Activated CD4-positive, alpha-beta T cell treated with anti-CD3 and anti-CD28 coated beads, Interleukin-2, amount 10 ng/mL, durations not matched to agents 7 days and 5 days (primary cell): ENCODE data around the gene ICOSLG. TPM values are rescaled to one million over a fixed set of nuclear protein-coding genes. Genes with fewer than 3 reads are reported as not detected.
A peak's percentile ranks its signal among the peaks of the same experiment; 100 is the strongest.
"Not testable (repeated sequence)": the region's sequence is repeated elsewhere in the genome, so short reads cannot be mapped to it uniquely, and the experiment has no call there.

Experiments
- CTCF ChIA-PET: fragments of 350-600 bp; sonication (Branson Sonifier 250); formaldehyde crosslinking; loops from one replicate; lab custom pipeline; 2021; ENCODE audit warnings: antibody characterized with exemption; lab: Charles Lee
- POLR2A ChIA-PET: fragments of 350-600 bp; sonication (Branson Sonifier 250); formaldehyde crosslinking; loops from one replicate; lab custom pipeline; 2021; ENCODE audit warnings: antibody characterized with exemption; lab: Charles Lee
- DNase-seq: peaks from one replicate; pipeline ENCODE4 v3.0.0-alpha.2; 2020
- H3K27ac Mint-ChIP-seq: one replicate; pipeline ENCODE4 v1.8.0; 2021; ENCODE audit warnings: mild to moderate bottlenecking, moderate library complexity, mixed read lengths
- H3K27me3 Mint-ChIP-seq: one replicate; pipeline ENCODE4 v1.8.0; 2021; ENCODE audit warnings: mixed read lengths
- H3K36me3 Mint-ChIP-seq: one replicate; pipeline ENCODE4 v1.8.0; 2021; ENCODE audit warnings: low read depth, mixed read lengths
- H3K4me1 Mint-ChIP-seq: one replicate; pipeline ENCODE4 v1.8.0; 2021; ENCODE audit warnings: mixed read lengths
- H3K4me3 Mint-ChIP-seq: one replicate; pipeline ENCODE4 v1.8.0; 2021; ENCODE audit warnings: mild to moderate bottlenecking, moderate library complexity, mixed read lengths
- H3K9me3 Mint-ChIP-seq: one replicate; pipeline ENCODE4 v1.8.0; 2021; ENCODE audit warnings: mixed read lengths
- total RNA-seq, 2 experiments: library from RNA; stranded (reverse); gene quantifications; one replicate each; pipeline ENCODE4 v1.2.3, GENCODE V29; 2021

Gene ICOSLG
- total RNA-seq, 2 experiments from 2014 or later, result 4.9 to 5.5 TPM

DNA sequence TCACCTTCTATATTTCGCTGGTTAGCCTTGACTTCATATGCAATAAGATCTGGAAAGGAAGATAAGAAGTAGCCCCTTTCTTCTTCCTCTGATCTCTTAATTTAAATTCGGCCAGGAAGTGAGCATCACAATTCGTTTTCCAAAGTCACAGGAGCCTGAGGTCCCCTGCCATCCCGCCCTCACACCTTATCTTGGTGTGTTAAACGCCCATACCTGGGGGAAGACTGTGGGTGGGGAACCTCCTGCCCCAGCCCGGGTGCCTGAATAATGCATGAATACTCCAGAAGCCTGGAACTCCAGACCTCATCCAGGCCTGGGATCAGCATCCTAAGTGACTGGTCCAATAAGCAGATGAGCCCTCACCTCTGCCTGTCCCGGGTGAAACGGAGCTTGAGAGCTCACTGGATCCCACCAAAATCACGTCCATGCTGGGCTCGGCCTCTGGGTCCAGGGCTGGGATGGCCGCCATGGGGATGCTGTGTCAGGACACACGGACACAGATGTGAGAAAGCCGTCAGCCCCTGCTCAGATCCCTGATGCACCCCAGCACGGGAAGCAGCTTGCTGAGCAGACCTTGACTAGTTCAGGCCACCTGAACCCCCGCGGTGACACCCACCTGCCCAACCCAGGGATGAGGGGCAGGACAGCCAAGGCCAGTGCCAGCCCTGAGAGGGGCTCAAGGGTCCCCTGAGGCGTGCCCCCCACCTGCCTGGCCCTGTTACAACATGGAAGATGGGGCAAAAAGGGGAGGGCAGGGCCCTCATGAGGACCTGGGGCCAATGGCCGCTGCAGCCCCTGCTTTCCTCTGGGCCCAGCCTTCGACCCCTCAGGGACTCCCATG lies 20.3 kb upstream of the ICOSLG start:
- CTCF ChIA-PET, result no interaction called here
- H3K4me3 Mint-ChIP-seq, result no peak overlapping the region
- H3K4me1 Mint-ChIP-seq, result no peaks in the 10 kb centered on the region
- H3K9me3 Mint-ChIP-seq, result no peaks in the 10 kb centered on the region
- H3K27ac Mint-ChIP-seq, result no peak overlapping the region
- DNase-seq, result no peak
- H3K36me3 Mint-ChIP-seq, result no peaks in the 10 kb centered on the region
- POLR2A ChIA-PET, result no interaction called here
- H3K27me3 Mint-ChIP-seq, result no peaks in the 10 kb centered on the region

DNA sequence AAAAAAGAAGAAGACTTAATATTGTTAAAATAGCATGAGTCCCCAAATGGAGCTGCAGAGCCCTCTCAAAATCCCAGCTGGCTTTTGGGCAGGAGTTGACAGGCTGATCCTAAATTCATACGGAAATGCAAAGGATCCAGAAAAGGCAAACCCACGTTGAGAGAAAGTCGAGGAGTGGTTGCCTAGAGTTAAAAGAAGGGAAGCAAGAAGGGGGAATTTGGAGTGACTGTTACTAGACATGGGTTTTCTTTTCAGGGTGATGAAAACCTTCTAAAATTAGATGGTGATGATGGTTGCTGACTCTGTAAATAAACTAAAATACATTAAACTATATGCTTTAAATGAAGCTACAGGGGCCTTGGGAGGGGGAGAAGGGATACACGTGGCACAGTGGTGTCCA lies 19.3 kb upstream of the ICOSLG start:
- no peaks in the 10 kb centered on the region for H3K36me3 Mint-ChIP-seq
- CTCF ChIA-PET, result no interaction called here
- no peaks in the 10 kb centered on the region for H3K9me3 Mint-ChIP-seq
- no peak overlapping the region for H3K4me3 Mint-ChIP-seq
- no peaks in the 10 kb centered on the region for H3K27me3 Mint-ChIP-seq
- H3K4me1 Mint-ChIP-seq, result no peaks in the 10 kb centered on the region
- DNase-seq, result no peak
- POLR2A ChIA-PET, result no interaction called here
- no peak overlapping the region for H3K27ac Mint-ChIP-seq

DNA sequence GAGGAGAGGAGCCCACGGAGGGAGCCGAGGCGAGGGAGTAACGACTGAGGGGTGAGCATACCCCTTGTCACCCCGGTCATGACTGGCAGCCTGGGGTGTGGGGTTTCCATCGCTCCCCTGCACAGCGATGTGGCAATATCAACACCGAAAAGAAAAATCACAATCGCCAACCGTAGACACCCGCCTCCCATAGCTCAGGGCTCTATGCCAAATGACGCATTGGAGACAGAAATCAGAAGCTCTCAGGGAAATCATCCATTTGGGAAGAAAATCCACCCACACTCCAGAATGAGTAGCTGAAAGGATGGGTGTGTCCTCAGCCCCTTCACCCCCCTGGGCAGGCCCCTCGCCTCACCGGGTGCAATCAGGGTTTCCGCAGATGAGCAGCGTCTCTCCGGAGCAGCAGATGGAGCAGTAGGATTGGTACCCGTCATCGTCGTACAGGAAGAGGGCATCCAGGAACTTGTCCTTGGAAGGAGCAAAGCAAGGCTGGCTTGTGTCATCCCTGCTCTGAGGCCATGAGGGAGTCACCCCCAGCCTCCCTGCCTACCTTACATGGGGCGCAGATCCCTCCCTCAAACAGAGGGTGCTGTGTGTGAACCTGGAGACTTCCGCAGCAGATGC lies 18.5 kb upstream of the ICOSLG start:
- H3K4me3 Mint-ChIP-seq, result no peak overlapping the region
- no peak overlapping the region for H3K27ac Mint-ChIP-seq
- DNase-seq, result no peak
- ChIA-PET POLR2A (no interaction called here), CTCF (no interaction called here)
- H3K27me3 Mint-ChIP-seq, result peaks cover 2% of the 10 kb centered on the region
- H3K9me3 Mint-ChIP-seq, result no peaks in the 10 kb centered on the region
- no peaks in the 10 kb centered on the region for H3K36me3 Mint-ChIP-seq
- H3K4me1 Mint-ChIP-seq, result peaks cover 2% of the 10 kb centered on the region

DNA sequence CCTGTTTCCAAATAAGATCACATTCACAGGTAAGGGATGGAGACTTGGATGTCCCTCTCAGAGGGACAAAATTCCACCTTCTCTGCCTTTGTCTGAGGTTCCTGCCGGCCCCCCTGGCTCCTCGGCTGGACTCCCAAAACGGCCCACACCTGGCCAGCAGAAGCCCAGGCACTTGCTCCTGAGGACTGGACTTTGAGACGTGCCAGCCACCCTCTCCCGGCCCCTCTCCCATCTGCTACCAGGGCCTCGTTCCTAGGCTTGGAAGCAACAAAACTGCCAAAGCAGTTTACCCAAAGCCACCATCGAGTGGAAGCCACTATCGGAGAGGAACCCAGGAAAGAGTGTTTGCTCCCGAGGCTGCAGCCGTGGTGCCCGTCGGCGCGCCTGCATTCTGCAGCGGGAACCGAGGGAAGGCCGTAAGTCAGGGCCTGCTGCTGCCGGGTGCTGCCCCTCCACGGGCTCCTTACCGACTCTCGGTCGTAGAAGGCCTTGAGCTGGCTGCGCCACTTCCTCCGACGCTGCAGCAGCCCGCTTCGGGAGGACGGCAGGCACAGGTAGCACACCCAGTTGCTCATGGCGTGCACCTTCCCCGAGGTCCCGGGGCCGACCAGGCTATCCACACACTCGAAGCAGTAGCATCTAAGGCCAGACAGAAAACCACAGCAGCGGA lies 17.4 kb upstream of the ICOSLG start:
- no peaks in the 10 kb centered on the region for H3K36me3 Mint-ChIP-seq
- no peak for DNase-seq
- H3K27ac Mint-ChIP-seq, result no peak overlapping the region
- POLR2A ChIA-PET, result no interaction called here
- H3K4me1 Mint-ChIP-seq, result peaks cover 2% of the 10 kb centered on the region
- no peaks in the 10 kb centered on the region for H3K9me3 Mint-ChIP-seq
- CTCF ChIA-PET, result no interaction called here
- no peak overlapping the region for H3K4me3 Mint-ChIP-seq
- peaks cover 6% of the 10 kb centered on the region for H3K27me3 Mint-ChIP-seq

DNA sequence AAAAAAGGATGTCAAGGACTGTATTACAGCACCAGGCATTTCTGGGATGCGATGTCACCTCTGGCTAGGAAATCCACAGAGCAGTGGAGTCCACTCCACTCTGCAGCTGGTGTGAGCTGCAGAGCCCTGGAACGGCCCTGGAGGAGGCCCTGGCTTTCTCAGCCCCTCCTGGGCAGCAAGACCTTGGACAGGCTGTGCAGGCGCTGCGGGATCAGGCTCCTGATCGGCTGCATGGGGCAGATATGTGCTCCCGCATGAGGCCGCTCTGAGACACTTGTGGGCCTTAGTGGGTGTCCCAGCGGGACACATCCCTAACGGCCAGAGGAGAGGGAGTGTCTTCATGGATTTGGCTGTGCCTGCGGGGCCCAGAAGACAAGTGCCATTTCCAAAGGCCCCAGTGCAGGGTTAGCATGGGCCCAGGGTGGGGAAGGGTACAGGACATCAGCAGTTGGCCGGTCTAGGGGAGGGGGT lies 14.8 kb upstream of the ICOSLG start:
- H3K36me3 Mint-ChIP-seq, result no peaks in the 10 kb centered on the region
- H3K27ac Mint-ChIP-seq, result no peak overlapping the region
- no peak overlapping the region for H3K4me3 Mint-ChIP-seq
- peaks cover 6% of the 10 kb centered on the region for H3K27me3 Mint-ChIP-seq
- DNase-seq, result no peak
- ChIA-PET POLR2A (no interaction called here), CTCF (no interaction called here)
- H3K4me1 Mint-ChIP-seq, result peaks cover 2% of the 10 kb centered on the region
- H3K9me3 Mint-ChIP-seq, result no peaks in the 10 kb centered on the region

DNA sequence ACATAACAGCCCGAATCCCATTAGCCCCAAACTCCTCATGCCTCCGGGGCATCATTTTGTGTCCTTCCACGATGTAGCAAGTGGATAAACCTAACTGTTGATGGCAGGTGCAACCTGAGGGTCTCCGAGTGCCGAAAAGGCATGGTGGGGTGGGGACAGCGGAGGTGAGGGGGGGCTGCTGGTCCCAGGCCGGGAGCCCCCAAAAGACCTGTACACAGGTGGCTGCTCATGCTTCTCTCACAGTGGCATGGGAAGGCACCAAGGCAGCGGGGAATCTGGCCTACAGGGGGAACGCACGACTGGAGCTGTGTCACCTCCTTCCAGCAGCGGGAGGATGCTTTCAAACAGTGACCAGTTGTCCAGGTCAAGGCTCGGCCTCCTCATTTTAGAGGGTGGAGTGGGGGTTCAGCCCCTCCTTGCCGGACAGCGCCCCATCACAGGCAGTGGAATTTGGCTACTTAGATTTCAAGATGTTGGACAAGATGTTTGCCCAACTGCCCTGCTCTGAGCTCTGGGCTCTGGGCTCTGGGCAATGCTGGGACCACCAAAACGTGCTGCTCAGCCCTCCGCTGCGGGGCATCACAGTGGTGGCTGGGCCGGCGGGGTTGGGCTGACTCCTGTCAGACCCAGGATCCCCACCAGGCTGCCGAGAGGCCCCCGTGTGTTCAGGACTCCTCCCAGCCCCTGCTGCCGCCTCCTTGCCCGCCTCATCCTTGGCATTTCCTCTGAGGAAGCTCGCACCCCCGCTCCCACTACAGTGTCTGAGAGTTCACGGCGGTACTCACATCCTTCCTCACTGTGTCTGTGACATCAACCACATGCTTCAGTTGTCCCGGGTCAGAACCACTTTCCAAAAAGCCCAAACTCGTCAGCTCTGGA lies 13.3 kb upstream of the ICOSLG start:
- peak overlapping the region; percentile 50 for H3K27ac Mint-ChIP-seq
- POLR2A ChIA-PET, result no interaction called here
- peaks cover 6% of the 10 kb centered on the region for H3K27me3 Mint-ChIP-seq

DNA sequence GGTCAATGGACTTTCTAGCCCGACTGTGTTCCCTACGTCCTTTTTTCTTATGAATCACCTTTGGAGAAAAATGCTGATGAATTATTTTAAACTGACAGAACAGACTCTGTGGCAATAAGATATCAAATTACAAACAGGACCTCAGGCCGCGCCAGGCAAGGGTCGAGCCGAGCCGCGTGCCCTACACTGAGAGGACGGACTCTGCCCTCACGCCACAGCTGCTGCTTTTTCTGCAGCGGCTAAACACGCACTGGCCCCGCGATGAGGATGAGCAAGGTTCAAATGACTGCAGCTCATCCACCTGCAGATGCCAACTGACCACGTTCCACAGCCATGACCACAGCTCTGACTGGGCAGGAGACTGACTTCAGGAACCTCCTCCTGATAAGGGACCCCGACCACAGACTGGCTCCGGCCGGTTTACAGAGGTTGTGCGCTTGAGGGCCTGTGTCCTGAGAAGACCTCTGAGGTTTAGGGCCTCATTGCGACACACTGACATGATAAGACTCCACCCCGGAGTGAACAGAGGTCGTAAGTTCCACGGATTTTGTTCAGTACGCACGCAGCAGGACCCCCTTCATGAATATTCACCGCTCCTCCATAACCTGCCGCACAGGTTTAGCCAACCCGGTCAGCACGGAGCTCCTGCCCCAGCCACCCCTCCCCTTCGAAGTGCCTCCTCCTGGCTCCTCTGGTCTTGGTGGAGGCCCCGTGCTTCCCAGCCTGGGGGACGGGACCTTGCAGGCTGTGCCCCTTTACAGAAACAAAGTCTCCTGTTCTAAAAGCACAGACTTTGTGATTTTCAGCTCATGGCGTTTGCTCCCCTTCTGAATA lies 8.7 kb upstream of the ICOSLG start:
- H3K4me1 Mint-ChIP-seq, H3K9me3 Mint-ChIP-seq, DNase-seq, H3K27me3 Mint-ChIP-seq, H3K4me3 Mint-ChIP-seq, POLR2A ChIA-PET, CTCF ChIA-PET, H3K36me3 Mint-ChIP-seq, H3K27ac Mint-ChIP-seq: not testable (repeated sequence)

More for the DNA sequence above, 13.3 kb upstream of the ICOSLG start:
- peak; percentile 1 for DNase-seq
- Mint-ChIP-seq H3K36me3 (no peaks in the 10 kb centered on the region), H3K4me1 (peaks cover 2% of the 10 kb centered on the region), H3K4me3 (no peak overlapping the region), H3K9me3 (no peaks in the 10 kb centered on the region)
- CTCF ChIA-PET, result no interaction called here

DNA sequence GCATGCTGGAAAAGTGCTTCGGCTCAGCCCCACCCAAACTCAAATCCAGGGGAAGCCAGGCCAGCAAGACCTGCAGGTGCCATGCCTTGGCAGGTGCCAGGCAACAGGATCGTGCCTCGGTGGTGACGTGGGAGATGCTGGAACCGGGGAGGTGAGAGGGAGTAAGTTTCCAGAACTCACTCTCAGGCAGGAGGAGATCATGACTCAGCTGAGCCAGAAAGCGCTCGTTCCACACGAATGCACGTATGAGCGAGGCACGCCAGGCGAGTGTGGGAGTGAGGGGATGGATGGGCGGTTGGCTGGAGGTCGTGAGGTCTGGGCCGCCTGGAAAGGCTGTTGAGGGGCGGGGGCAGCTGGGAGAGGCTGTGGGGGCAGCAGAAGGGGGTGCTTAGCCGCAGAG lies 7.2 kb upstream of the ICOSLG start:
- H3K4me1 Mint-ChIP-seq, DNase-seq, H3K4me3 Mint-ChIP-seq, H3K36me3 Mint-ChIP-seq, H3K27ac Mint-ChIP-seq, POLR2A ChIA-PET, H3K9me3 Mint-ChIP-seq, H3K27me3 Mint-ChIP-seq, CTCF ChIA-PET: not testable (repeated sequence)

DNA sequence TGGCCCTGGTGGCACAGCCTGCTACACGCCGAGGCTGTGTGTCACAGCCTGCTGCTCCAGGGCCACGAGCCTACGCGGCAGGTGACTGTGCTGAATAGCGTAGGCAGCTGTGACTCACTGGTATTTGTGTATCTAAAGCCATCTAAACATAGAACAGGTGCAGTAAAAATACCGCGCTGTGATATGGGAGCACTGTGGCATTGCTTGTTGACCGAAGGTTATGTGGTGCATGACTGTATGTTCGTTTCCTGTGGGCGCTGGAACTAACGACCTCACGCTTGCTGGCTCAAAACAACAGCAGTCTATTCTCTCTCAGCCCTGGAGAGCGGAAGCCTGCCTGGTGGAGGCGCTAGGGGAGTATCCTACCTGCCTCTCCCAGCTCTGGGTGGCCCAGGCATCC lies 3.2 kb upstream of the ICOSLG start:
- H3K4me1 Mint-ChIP-seq, H3K27me3 Mint-ChIP-seq, H3K27ac Mint-ChIP-seq, POLR2A ChIA-PET, DNase-seq, H3K4me3 Mint-ChIP-seq, H3K36me3 Mint-ChIP-seq, H3K9me3 Mint-ChIP-seq, CTCF ChIA-PET: not testable (repeated sequence)

DNA sequence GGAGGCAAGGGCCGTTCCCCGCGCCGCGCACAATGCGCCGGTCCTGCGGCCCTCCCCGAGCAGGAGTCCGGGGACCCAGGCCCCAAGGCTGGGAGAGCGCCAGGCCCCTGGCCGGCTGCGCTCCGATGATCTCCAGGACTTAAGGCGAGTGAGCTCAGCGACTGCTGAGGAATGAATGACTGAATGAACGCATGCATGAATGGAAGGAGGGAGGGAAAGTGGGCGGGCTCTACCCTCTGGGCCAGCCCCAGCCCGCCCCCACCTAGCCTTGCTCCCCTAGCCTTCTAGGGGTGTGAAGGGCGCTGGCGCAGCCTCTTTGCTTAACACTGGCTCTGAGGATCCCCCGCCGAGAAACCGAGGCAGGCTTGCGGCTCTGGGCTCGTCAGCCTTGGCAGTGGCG lies 538 bp upstream of the ICOSLG start:
- H3K4me3 Mint-ChIP-seq, CTCF ChIA-PET, DNase-seq, POLR2A ChIA-PET, H3K4me1 Mint-ChIP-seq, H3K36me3 Mint-ChIP-seq, H3K9me3 Mint-ChIP-seq, H3K27ac Mint-ChIP-seq, H3K27me3 Mint-ChIP-seq: not testable (repeated sequence)

DNA sequence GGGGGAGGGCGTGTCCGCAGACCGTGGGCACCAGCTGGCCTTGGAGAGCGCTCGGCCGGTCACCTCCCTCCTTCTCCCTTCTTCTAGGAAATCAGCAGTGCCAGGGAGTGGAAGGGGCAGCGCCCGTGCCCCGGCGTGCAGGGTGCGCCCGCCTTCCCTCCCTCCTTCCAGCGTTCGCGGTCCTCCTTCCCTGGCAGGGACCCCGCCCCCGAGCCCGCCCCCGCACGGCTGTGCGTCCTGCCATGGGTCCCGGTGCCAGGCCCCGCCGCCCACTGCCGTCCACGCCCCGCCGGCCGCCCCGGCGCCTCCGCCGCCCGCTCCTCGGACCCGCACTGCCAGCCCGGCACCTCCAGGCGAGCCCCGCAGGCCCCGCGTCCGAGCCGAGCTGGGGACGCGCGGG lies 390 bp downstream of the ICOSLG start:
- CTCF ChIA-PET, result not testable (repeated sequence)

DNA sequence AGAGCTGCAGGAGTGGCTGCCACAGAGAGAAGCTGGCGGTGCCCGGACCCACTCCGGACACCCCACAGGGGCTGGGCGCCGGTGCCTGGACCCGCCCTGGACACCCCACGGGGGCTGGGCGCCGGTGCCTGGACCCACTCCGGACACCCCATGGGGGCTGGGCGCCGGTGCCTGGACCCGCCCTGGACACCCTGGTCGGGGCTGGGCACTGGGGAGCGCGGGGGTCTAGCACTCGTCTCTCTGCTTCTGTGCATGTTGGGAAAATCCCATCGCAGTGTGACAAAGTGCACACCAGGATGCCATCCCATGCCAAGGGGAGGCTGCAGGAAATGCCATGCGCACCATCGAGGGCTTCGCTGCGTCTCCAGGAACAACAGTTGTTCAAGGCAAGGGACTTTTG lies 11.2 kb downstream of the ICOSLG start:
- CTCF ChIA-PET, H3K27me3 Mint-ChIP-seq, H3K9me3 Mint-ChIP-seq, H3K36me3 Mint-ChIP-seq, POLR2A ChIA-PET, H3K27ac Mint-ChIP-seq, H3K4me1 Mint-ChIP-seq, DNase-seq, H3K4me3 Mint-ChIP-seq: not testable (repeated sequence)

More for the DNA sequence above, 390 bp downstream of the ICOSLG start:
- H3K27me3 Mint-ChIP-seq, H3K36me3 Mint-ChIP-seq, H3K4me3 Mint-ChIP-seq, H3K4me1 Mint-ChIP-seq, DNase-seq, POLR2A ChIA-PET, H3K27ac Mint-ChIP-seq, H3K9me3 Mint-ChIP-seq: not testable (repeated sequence)
